ENCODE results near the gene CARMIL1. TPM values are rescaled to one million over a fixed set of nuclear protein-coding genes. Genes with fewer than 3 reads are reported as not detected.

Gene CARMIL1
- total RNA-seq, 4 donors from 2014 or later, result 13.9 to 47.6 (median 30.4) TPM

DNA sequence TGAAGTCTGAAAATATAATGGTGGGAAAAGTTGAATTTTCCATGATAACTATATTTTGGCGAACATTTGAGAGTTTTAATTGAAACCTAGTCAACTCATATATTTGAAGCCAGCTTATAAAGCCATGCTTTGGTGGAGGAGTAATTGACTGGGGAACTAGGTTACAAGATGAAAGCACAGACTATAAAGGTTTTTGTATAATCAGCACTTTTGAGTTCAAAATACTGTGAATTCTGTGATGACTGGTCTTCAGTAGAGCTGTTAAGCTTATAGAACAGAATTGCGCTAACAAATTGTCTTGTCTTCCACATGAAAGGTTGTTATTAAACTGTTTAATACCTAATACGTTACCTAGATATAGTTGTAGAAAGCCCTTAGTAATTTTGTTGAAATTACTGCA lies 213.8 kb downstream of the CARMIL1 start:
- TF ChIP-seq, protein P1, sequence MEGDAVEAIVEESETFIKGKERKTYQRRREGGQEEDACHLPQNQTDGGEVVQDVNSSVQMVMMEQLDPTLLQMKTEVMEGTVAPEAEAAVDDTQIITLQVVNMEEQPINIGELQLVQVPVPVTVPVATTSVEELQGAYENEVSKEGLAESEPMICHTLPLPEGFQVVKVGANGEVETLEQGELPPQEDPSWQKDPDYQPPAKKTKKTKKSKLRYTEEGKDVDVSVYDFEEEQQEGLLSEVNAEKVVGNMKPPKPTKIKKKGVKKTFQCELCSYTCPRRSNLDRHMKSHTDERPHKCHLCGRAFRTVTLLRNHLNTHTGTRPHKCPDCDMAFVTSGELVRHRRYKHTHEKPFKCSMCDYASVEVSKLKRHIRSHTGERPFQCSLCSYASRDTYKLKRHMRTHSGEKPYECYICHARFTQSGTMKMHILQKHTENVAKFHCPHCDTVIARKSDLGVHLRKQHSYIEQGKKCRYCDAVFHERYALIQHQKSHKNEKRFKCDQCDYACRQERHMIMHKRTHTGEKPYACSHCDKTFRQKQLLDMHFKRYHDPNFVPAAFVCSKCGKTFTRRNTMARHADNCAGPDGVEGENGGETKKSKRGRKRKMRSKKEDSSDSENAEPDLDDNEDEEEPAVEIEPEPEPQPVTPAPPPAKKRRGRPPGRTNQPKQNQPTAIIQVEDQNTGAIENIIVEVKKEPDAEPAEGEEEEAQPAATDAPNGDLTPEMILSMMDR (IDR thresholded peaks at IDR 0.05; ENCODE audit: low read depth), result no peak

DNA sequence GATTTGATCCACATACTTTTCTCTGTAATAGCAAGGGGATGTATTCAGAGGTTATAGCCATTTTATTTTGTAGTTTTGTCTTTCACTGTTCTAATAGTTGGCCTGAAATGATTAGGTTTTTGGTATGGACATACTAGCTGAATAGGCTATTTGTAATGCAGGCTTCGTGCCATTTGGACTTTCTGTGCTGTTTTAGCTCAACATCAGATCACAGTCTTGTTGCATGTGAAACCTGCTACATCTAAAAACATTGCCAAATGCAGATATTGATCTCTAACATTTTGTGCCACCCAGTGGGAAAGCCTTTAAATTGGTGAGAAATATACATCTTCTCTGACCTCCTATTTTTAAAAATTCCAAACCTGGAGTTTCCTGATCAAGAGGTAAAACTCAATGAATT lies 215.3 kb downstream of the CARMIL1 start:
- TF ChIP-seq, protein P1 (IDR thresholded peaks at IDR 0.05; ENCODE audit: low read depth), result no peak

DNA sequence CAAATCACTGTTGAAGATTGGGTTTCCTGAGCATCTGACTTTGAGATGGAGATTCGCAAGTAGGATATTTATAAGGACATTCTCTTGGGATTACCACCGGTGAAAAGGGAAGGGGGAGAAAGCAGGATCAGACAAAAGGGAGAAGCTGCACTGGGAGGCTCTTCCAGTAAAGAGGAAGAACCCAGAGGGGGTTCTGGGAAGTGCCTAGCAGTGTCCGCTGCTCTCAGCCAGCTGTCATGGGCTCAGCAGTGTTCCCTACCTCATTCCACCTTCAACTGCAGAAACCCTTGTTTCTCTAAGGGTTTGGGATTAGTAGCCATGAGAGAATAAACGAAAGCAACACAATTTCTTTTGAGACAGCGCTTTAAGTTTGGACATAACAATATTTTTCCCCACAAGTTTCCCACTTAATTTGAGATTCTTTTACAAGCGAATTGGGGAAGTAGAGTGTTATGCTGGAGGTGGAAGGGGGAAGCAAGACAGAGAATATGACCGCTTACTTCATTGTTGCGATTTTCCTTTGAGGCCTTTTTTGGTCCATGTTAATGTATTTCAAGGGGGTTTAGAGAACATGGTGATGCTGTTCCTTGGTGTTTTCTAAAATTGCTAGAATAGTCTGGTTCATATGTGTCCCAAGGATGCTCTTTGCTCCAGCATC lies 218.3 kb downstream of the CARMIL1 start:
- TF ChIP-seq, protein P1 (IDR thresholded peaks at IDR 0.05; ENCODE audit: low read depth), result no peak

DNA sequence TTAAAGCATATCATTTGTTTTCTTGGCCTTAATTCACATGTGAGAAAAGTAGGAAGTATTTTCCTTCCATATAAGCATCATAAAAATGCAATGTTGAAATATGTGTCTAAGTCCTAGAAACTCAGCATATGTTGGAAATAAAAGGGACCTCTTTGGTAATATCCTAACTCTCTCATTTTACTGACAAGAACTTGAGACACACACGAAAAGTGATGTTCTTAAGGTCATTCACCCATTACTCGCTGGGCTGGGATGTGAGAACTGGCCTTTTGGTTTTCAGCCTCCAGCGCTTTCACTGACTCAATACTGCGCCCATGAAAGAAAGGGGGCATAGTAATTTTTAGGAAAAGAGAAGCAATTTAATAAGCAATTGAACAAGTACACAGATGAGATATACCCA lies 219.3 kb downstream of the CARMIL1 start:
- TF ChIP-seq, protein P1 (IDR thresholded peaks at IDR 0.05; ENCODE audit: low read depth), result no peak

DNA sequence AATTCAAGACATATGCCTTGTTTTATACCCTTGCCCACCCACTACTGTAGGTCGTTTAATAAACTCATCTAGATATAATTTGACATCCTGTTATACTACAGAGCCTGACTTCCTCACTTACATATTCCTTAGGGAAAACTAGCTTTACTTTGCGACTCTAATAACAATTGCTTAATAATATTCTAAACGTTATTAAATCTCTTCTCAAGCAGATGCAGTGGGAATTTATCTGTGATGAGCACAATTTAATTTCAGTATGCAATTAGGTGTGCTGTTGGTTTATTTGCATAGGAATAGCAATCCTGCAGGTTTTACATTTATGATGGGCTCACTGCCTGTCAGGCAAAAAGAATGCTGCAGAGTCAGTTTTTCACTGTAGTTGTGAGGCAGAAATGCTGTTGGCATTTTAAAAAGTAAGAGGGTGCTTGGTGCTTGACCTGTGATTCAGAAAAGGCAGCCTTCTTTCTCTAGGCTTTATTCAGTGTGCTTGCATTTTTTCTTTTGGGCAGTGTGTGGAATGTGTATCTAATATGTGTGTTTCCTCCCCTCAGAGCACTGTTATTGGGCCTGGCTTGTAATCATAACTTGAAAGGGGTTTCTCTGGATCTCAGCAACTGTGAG lies 220.6 kb downstream of the CARMIL1 start:
- TF ChIP-seq, protein P1 (IDR thresholded peaks at IDR 0.05; ENCODE audit: low read depth), result no peak

DNA sequence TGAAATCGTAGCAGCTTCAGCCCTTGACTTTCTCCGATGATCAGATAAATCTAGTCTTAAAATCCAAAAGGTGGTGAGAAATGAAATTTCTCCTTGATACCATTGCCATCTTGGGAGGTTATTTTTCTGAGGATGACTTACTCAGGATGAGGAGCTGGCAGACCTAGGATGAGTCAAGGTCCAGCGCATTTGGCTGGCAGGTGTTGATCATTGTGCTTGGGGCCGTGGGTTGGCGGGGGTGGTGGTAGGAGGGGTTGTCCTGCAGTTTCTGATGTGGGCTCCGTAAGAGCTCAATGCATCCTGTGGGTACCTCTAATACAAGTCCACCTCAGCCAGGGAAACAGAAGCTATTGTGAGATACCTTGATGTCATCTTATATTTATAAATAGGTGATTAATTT lies 224.5 kb downstream of the CARMIL1 start:
- TF ChIP-seq, protein P1 (IDR thresholded peaks at IDR 0.05; ENCODE audit: low read depth), result no peak

DNA sequence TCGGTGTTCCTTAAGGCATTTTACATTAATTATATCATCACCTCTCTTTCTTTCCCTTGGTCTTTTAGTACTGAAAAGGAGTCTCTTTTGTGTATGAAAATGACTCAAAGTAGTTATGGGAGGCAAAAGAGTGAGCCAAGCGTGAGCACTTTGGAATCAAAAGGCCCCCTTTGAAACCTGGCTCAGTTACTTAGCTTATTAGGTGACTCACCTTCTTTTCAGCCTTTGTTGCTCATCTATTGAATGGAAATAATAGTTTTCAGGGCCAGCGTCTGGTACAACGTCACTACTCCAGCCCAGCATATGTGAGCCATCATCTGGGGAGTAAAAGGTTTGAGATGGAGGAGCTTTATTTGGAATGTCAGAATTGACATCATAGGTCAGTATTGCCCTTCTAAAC lies 225.5 kb downstream of the CARMIL1 start:
- TF ChIP-seq, protein P1 (IDR thresholded peaks at IDR 0.05; ENCODE audit: low read depth), result no peak

Data from subcutaneous adipose tissue (tissue), 4 donors.